ENCODE results near the gene BACE1.
"Not testable (repeated sequence)": the region's sequence is repeated elsewhere in the genome, so short reads cannot be mapped to it uniquely, and the experiment has no call there.

BACE1 gene

DNA sequence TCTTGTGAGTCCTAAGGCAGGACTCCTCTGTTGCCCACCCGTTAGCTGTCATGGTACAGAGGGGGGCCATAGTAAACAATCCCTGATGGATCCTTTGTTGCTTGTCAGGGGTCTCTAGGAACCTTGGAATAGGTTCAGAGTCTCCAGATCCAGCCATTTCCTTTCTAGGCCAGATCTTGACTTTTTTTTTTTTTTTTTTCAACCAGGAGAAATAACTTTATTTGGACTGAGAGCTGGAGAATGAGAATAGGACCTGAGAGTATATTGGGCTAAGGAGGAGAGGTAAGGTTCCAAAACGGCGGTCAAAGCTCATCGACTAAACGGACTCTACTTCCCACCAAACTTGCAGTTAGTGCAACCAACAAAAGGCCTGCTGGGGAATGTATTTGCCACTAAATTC is 19.3 kb upstream of the BACE1 start:
- no peak for DNase-seq (ENCODE audit: low read depth in 2 of 2)
- no peak overlapping the region for H3K4me3 ChIP-seq (replicated peaks in 1 of 2; ENCODE audit: low read depth in 2 of 2, low read length in 2 of 2)
- TF ChIP-seq, protein P1, sequence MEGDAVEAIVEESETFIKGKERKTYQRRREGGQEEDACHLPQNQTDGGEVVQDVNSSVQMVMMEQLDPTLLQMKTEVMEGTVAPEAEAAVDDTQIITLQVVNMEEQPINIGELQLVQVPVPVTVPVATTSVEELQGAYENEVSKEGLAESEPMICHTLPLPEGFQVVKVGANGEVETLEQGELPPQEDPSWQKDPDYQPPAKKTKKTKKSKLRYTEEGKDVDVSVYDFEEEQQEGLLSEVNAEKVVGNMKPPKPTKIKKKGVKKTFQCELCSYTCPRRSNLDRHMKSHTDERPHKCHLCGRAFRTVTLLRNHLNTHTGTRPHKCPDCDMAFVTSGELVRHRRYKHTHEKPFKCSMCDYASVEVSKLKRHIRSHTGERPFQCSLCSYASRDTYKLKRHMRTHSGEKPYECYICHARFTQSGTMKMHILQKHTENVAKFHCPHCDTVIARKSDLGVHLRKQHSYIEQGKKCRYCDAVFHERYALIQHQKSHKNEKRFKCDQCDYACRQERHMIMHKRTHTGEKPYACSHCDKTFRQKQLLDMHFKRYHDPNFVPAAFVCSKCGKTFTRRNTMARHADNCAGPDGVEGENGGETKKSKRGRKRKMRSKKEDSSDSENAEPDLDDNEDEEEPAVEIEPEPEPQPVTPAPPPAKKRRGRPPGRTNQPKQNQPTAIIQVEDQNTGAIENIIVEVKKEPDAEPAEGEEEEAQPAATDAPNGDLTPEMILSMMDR (IDR thresholded peaks at IDR 0.05; ENCODE audit: low read depth, low read length) = no peak

DNA sequence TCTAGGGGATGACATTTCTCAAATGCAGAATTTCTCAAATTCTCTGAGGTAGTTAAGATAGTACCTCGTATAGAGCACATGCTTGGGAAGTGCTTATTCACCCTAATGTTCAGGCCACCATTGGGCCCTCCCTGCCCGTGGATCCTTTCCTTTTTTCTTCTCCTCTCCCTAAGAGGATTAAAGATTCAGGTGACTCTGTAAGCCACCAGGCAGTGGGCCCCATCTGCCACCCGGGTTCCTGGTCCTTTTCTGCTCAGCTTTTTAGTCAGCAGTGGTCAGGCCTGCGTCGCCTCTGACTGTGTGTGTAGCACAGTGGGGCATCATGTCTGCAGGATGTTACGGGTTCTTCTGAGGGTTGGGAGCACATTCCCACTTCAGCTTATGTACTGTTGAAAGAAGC is 18.8 kb upstream of the BACE1 start:
- no peak for DNase-seq (ENCODE audit: low read depth in 2 of 2)
- TF ChIP-seq, protein P1 (IDR thresholded peaks at IDR 0.05; ENCODE audit: low read depth, low read length) = no peak
- H3K4me3 ChIP-seq (replicated peaks in 1 of 2; ENCODE audit: low read depth in 2 of 2, low read length in 2 of 2) = no peak overlapping the region

DNA sequence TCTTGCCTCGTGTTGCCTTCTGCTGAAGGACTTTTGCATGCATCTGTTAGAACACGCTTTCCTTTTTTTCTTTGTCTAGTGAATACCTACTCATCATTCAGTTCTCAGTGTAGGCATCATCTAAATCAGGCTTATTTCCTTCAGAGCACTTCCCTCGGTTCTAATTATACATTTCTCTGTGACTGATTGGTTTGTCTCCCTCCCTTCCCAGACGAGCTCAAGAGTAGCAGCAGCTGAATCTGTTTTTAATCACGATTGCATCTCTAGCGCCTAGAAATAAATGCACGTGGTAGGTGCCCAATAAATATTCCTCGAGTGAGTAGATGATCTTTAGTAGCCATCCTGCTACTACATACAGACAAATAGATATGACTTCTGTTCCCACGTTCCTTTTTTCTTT is 17.9 kb upstream of the BACE1 start:
- no peak for DNase-seq (ENCODE audit: low read depth in 2 of 2)
- H3K4me3 ChIP-seq (replicated peaks in 1 of 2; ENCODE audit: low read depth in 2 of 2, low read length in 2 of 2) = no peak overlapping the region
- TF ChIP-seq, protein P1 (IDR thresholded peaks at IDR 0.05; ENCODE audit: low read depth, low read length) = no peak

DNA sequence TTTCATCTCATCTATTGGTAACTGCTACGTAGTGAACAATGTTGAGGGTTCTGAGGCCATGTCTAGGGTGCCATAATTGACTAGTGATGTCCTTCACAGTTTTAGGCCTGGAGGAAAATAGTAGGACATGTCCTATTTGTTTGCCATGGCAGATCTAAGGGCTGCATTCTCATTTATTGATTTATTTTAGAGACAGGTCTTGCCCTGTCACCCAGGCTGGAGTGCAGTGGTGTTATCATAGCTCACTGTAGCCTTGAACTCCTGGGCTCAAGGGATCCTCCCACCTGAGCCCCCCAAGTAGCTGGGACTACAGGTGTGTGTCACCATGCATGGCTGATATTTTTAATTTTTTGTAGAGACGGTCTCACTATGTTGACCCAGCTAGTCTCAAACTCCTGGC is 16.8 kb upstream of the BACE1 start:
- H3K4me3 ChIP-seq (replicated peaks in 1 of 2; ENCODE audit: low read depth in 2 of 2, low read length in 2 of 2) = no peak overlapping the region
- no peak for DNase-seq (ENCODE audit: low read depth in 2 of 2)
- TF ChIP-seq, protein P1 (IDR thresholded peaks at IDR 0.05; ENCODE audit: low read depth, low read length) = no peak

DNA sequence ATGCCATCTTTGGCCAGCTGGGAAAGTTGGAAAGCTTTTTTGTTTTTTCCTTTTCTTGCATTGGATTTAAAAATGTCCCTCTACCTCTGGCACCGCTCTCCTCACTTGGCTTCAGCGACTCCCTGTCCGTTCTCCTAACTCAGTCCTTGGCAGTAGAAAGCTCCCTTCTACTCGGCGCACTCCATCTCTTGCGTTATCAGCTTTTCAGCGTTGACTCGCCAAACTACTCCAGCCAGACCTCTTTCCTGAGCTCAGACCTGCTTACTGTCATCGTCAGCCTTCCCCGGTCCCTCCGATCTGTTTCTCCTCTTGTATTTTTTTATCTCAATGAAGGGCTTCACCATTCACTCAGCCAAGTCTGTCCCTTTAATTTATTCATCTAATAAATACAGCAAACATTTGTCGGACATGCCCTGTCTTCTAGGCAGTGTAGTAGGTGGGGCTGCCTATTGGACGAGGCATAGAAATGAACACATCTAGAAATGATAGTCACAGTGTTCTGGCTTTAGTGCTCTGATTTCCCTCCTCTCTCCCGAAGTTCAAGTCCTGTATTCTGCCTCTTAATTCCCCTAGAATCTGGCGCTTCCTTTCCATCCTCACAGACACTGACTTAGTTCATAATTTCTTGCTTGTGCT is 12.4 kb upstream of the BACE1 start:
- peak overlapping the region; percentile 77 to 82 for H3K4me3 ChIP-seq (replicated peaks in 1 of 2; ENCODE audit: low read depth in 2 of 2, low read length in 2 of 2)
- TF ChIP-seq, protein P1 (IDR thresholded peaks at IDR 0.05; ENCODE audit: low read depth, low read length) = no peak
- DNase-seq (ENCODE audit: low read depth in 2 of 2) = peak; percentile 58 to 63

DNA sequence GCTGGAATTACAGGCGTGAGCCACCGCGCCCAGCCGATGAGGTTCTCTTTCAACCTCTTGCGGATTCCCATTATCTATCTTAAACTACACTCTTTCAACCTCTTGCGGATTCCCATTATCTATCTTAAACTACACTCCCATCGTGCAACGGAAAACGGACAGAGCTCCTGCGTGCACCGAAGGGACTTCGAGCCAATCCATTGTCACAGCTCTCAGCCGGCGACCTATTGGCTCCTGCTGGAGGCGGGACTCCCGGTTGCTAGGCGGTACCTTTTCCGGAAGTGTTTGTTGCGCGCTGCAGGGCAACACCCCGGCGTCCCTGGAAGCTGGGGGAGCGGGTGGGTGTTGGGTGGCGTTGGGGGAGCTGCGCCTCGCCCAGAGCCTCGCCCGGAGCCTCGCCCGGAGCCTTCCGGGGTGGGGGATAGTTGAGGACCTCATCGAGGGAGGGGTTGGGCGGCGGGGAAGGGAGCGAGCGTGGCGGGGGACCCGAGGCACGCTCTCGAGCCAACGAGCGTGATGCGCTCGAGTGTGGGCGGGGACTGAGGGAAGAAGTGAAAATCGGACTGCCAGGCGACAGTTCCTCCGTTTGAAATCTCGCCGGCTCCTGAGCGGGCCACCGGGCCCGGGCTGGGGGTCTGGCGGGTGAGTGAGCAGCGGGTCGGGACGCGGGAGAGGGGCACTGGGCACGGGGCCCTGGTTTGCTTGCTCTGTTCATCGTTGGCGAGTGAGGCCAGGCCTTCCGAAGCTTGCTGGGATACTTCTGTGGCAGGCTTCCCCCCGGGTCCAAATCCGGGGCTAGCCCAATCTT is 11.7 kb upstream of the BACE1 start, which contains the start of gene CEP164:
TSS of gene CEP164 (plus strand) at position 288 of the 808 bp plus-strand sequence. CDS start 10,733 bp downstream, outside the sequence.
- TF ChIP-seq, protein P1 (IDR thresholded peaks at IDR 0.05; ENCODE audit: low read depth, low read length) = no peak

DNA sequence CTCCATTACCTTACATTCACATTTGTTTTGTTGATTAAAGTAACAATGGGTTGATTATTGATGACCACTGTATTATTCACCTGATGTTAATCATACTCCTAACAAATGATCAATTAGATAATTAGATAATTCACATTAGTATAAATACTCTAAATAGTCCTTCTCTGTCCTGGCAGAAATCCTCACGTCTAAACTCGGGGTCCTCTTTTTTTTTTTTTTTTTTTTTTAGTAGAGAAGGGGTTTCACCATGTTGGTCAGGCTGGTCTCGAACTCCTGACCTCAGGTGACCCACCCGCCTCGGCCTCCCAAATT is 11.2 kb upstream of the BACE1 start:
- not testable (repeated sequence) for DNase-seq (ENCODE audit: low read depth in 2 of 2)
- H3K4me3 ChIP-seq (replicated peaks in 1 of 2; ENCODE audit: low read depth in 2 of 2, low read length in 2 of 2) = peak overlapping the region; percentile 77 to 82

More for the DNA sequence above, 11.7 kb upstream of the BACE1 start, which contains the start of gene CEP164:
- DNase-seq (ENCODE audit: low read depth in 2 of 2) = peak; percentile 97 to 98
- peak within 1 kb of the TSS; percentile 77 to 82 for H3K4me3 ChIP-seq (replicated peaks in 1 of 2; ENCODE audit: low read depth in 2 of 2, low read length in 2 of 2)
